Smooth muscle cell of trachea (primary cell): ENCODE data around the gene HDAC8. TPM values are rescaled to one million over a fixed set of nuclear protein-coding genes. Genes with fewer than 3 reads are reported as not detected.

Source experiments
- total RNA-seq: library from RNA; depleted of rRNA; stranded (reverse); fragments of >200 nt; gene quantifications from 2 replicates; pipeline ENCODE4 v1.2.1, GENCODE V29; 2014

Gene HDAC8
- total RNA-seq = 25.5 and 29.7 TPM in 2 replicates

DNA sequence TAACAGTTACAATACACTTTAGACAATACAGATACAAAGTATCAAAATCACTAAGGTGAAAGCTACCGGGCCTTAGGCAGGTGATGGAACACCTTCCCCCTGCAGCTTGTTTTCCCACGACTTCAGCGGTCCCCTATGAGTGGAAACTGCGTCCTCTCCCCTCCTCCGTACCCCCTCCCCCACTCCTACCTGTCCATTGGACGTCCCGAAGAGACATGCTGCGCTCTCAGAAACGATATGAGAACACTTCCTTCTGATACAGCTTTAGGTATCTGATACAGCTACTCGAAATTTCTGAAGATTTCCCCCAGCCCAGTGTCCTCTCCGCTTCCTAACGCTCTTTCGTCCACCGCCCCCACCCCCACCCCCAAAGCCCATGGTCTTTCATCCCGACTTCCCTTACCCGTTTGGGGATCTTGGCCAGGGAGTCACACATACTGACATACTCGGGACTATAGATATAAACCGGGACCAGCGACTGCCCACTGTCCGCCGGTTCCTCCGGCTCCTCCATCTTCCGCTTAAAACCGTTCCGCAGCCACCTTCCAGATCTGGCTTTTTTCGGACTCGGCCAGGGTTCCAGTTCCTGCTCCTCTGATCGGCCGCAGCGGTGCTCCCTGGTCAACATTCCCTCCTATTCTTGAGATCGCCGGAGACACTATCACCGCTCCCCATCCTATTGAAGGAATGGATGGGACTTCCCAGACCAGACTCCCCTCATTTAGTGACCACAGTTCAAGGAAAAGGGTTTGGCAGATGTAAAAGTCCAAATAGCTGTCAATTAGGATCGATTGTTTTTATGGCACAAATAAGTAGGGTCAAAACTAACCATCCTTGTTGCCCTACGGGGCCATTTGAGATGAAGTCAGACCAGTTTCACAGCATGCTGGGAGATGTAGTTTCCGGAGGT is at the start of gene HDAC8:
TSS of gene HDAC8 (minus strand) at position 596 of the 910 bp plus-strand sequence. CDS start at position 514, 82 bp downstream.

DNA sequence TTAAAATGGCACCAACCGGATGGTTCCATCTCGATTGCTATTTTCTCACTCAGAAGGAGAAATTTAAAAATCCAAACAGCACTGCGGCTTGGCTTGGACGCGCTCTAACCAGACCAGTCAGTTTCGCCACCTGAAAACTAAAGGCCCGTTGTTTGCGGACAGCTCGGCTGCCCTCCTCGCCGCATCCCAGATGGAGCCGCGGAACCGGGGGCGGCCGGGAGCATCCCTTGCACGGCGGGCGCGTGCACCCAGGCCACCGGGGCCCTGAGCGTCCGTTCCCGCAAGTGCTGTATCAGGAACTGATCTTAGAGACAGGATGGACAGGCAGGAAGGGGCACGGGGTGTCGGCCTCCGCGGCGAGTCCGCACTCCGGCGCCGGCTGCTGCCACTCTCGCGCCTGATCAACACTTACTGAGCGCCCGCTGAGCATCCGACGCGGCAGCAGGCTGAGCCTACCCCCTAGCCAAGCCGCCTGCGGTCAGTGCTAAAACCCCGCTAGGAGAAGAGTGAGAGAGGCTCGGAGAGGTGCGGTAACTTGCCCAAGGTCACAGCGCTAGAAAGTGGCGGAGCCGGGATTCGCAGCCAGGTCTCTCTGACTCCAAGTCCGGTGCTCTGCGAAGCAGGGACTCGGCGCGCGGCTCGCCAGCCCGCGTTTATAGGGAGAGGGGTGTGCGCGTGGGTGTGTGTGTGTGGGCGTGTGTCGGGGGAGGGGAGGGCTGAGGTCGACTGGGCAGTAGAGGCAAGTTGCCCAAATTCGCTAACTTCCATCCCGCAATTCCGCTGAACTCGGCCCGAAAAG is 267.2 kb downstream of the HDAC8 start, which contains the start of gene CITED1:
TSS of gene CITED1 (minus strand) at position 629 of the 799 bp plus-strand sequence. CDS start 3,045 bp downstream, outside the sequence.

Other genes with a start within 250 kb of the HDAC8 start
- 6.5 and 6.8 TPM in 2 replicates for gene PHKA1, start 141.5 kb upstream of the HDAC8 start, total RNA-seq
- not detected in 2 replicates for gene DMRTC1B, start 204.0 kb upstream of the HDAC8 start, total RNA-seq
- gene FAM236B, start 209.8 kb upstream of the HDAC8 start, total RNA-seq = not detected in 2 replicates
- not detected in 2 replicates for gene FAM236D, start 235.4 kb upstream of the HDAC8 start, total RNA-seq